Transverse colon (tissue), 4 donors: ENCODE measurements around the gene CAVIN4. TPM values are rescaled to one million over a fixed set of nuclear protein-coding genes. Genes with fewer than 3 reads are reported as not detected.

Source experiments
- DNase-seq: peaks from one replicate; pipeline ENCODE4 v3.0.0-alpha.2; 2019
- H3K27ac ChIP-seq, 4 donors: fragments of 200-600 bp; sonication (generic); 2 replicates each; pipeline ENCODE4 v1.5.1; 2016 to 2018; ENCODE audit warnings: inconsistent platforms in 4 of 4
- H3K27me3 ChIP-seq: fragments of 200-600 bp; sonication (generic); 2 replicates; pipeline ENCODE4 v1.5.1; 2017; ENCODE audit warnings: inconsistent platforms
- H3K36me3 ChIP-seq, 4 donors: fragments of 200-600 bp; sonication (generic); 2 replicates each; pipeline ENCODE4 v1.5.1; 2017 to 2019; ENCODE audit warnings: inconsistent platforms in 4 of 4
- H3K4me1 ChIP-seq, 4 donors: fragments of 200-600 bp; sonication (generic); 2 replicates each; pipeline ENCODE4 v1.5.1; 2017 to 2020; ENCODE audit warnings: inconsistent platforms in 4 of 4
- H3K4me3 ChIP-seq, 4 donors: fragments of 200-600 bp; sonication (generic); 1 replicate in 1 of 4; 2 replicates in 3 of 4; pipeline versions ENCODE4 v1.5.1 to v1.6.1; 2017 to 2019; ENCODE audit warnings: inconsistent platforms in 4 of 4
- H3K9me3 ChIP-seq, 2 donors: fragments of 200-600 bp; sonication (generic); 2 replicates each; pipeline ENCODE4 v1.5.1; 2017 to 2019; ENCODE audit warnings: inconsistent platforms in 2 of 2
- CTCF ChIP-seq, 5 experiments: fragments of 200-600 bp in 3 of 5; fragments of 450-650 bp in 2 of 5; sonication (generic) in 3 of 5; IDR thresholded peaks; 1 replicate in 2 of 5; 2 replicates in 3 of 5; pipeline ENCODE4 v1.5.1; 2016 to 2017; ENCODE audit warnings: antibody characterized with exemption in 5 of 5, inconsistent platforms in 3 of 5, mild to moderate bottlenecking in 2 of 5, moderate library complexity in 1 of 5
- EP300 ChIP-seq: sonication (generic); formaldehyde crosslinking; IDR thresholded peaks from one replicate; pipeline ENCODE4 v1.6.1; 2017; ENCODE audit warnings: antibody characterized with exemption, low read depth
- POLR2A ChIP-seq: fragments of 450-650 bp; IDR thresholded peaks from one replicate; pipeline ENCODE4 v1.6.1; 2016; ENCODE audit warnings: antibody characterized with exemption, mild to moderate bottlenecking, moderate library complexity
- POLR2AphosphoS5 ChIP-seq, 3 donors: sonication (generic); formaldehyde crosslinking; IDR thresholded peaks; one replicate each; pipeline ENCODE4 v1.6.1; 2016; ENCODE audit warnings: antibody characterized with exemption in 3 of 3
- WGBS, 2 donors: methylation state at CpG; one replicate each; pipeline ENCODE4 v1.1.5; 2018; ENCODE audit warnings: low coverage in 1 of 2; 5-methylcytosine and 5-hydroxymethylcytosine counted together
- in situ Hi-C, 4 donors: fragments of 200-750 bp; cut with MboI; loops; one replicate each; pipeline versions ENCODE4 v1.15.0 to v1.15.1; 2017; ENCODE audit warnings: low sequenced_read_pairs in 3 of 4, low pct_ligation_motif_present in 1 of 4, low pct_unique_long_range_greater_than_20kb in 1 of 4
- intact Hi-C: fragments of 100-400 bp; cut with DNase I; formaldehyde crosslinking; loops from one replicate; pipeline ENCODE4 v1.15.1; 2023; ENCODE audit warnings: low total_unique reads
- total RNA-seq, 4 donors: library from RNA; depleted of rRNA; stranded (reverse); fragments of >200 nt; gene quantifications; one replicate each; pipeline ENCODE4 v1.1.0, GENCODE V29; 2016

CAVIN4 gene
- total RNA-seq, 4 donors from 2014 or later, result 0.14 to 0.48 TPM; not detected in 2

- intact Hi-C loops (no loop called here), in situ Hi-C loops (loop anchor here in 2 of 4 donors (25.0 kb wide), 1 partner anchor 711 kb away; no protein-coding TSS in a partner anchor)
- DNase-seq, result peak; percentile 49
- TF ChIP-seq EP300 (no peak), CTCF (IDR thresholded peaks at IDR 0.05) (peak in 4 of 5 experiments; percentile 38 to 51 (median 47)), POLR2AphosphoS5 (IDR thresholded peaks at IDR 0.05) (no peak), POLR2A (no peak)
- Histone ChIP-seq H3K27me3 (no peaks in the 10 kb centered on the region), H3K4me1 (peaks cover 0 to 8% (median 5%) of the 10 kb centered on the region in 4 donors), H3K27ac (no peak overlapping the region), H3K9me3 (no peaks in the 10 kb centered on the region), H3K36me3 (no peaks in the 10 kb centered on the region), H3K4me3 (no peak overlapping the region)
These were observed 23.3 kb downstream of the CAVIN4 start for GRCh38 chr9:100601216-100601615.

DNA sequence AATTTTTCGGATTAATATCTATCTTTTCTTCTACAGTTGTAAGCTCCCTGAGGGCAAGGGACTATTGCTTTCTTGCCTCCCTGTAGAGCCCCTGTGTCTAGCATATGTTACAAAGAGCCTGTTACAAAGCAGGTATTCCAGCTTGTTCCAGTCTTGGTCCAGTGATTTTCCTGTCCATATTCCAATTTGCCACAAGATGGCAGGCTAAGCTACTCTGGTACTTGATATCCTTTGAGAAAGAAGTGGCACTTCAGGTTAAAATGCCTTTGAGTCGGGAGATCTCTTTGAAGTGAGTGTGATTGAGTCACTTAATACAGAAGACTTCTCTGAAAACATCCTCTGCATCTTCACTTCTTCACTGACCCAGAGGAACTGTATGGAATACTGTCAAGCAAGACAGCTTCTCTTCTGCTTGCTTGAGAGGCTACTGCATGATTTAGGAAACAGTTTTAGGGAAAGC, 24.5 kb downstream of the CAVIN4 start:
- Histone ChIP-seq H3K4me1 (peaks cover 0 to 8% (median 5%) of the 10 kb centered on the region in 4 donors), H3K27ac (no peak overlapping the region), H3K27me3 (no peaks in the 10 kb centered on the region), H3K36me3 (no peaks in the 10 kb centered on the region), H3K4me3 (no peak overlapping the region), H3K9me3 (no peaks in the 10 kb centered on the region)
- in situ Hi-C loops (loop anchor here in 2 of 4 donors (25.0 kb wide), 1 partner anchor 710 kb away; no protein-coding TSS in a partner anchor), intact Hi-C loops (no loop called here)
- TF ChIP-seq POLR2AphosphoS5 (IDR thresholded peaks at IDR 0.05) (no peak), EP300 (no peak), CTCF (IDR thresholded peaks at IDR 0.05) (peak; percentile 32 to 46 (median 44)), POLR2A (no peak)
- no peak for DNase-seq
- WGBS, 2 donors, result 36 to 50% methylated on average over 2 of the region's 2 CpGs

- 64 to 80% methylated on average over 1 of the region's 1 CpG for WGBS, 2 donors
- intact Hi-C loops, result no loop called here
- H3K4me1 ChIP-seq, result no peaks in the 10 kb centered on the region
These were observed 27.5 kb downstream of the CAVIN4 start for GRCh38 chr9:100605405-100605804.

DNA sequence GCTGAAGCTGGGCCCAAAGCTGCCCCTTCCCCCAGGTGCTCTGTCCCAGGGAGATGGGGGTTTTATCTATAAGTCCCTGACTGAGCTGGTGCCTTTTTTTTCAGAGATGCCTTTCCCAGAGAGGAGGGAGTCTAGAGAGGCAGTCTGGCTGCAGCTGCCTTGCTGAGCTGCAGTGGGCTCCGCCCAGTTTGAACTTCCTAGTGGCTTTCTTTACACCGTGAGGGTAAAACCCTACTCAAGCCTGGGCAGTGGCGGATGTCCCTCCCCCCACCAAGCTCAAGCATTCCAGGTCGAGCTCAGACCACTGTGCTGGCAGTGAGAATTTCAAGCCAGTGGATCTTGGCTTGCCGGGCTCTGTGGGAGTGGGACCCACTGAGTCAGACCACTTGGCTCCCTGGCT, 41.3 kb downstream of the CAVIN4 start:
- H3K4me1 ChIP-seq, result no peaks in the 10 kb centered on the region
- 82% methylated on average over 5 of the region's 5 CpGs; no CpG with 5 or more reads in 1 of the 2 donors for WGBS, 2 donors
- TF ChIP-seq CTCF (IDR thresholded peaks at IDR 0.05) (no peak), POLR2A (no peak), POLR2AphosphoS5 (IDR thresholded peaks at IDR 0.05) (no peak), EP300 (no peak)

More at GRCh38 chr9:100605405-100605804, 27.5 kb downstream of the CAVIN4 start:
- no peaks in the 10 kb centered on the region for H3K27me3 ChIP-seq
- no peak overlapping the region for H3K27ac ChIP-seq
- H3K36me3 ChIP-seq, result no peaks in the 10 kb centered on the region
- in situ Hi-C loops, result loop anchor here in 2 of 4 donors (25.0 kb wide), 1 partner anchor 707 kb away; no protein-coding TSS in a partner anchor
- TF ChIP-seq POLR2A (no peak), CTCF (IDR thresholded peaks at IDR 0.05) (no peak), POLR2AphosphoS5 (IDR thresholded peaks at IDR 0.05) (no peak), EP300 (no peak)
- H3K9me3 ChIP-seq, result no peaks in the 10 kb centered on the region
- DNase-seq, result no peak
- H3K4me3 ChIP-seq, result no peak overlapping the region

More for the DNA sequence above, 41.3 kb downstream of the CAVIN4 start:
- H3K27ac ChIP-seq, result no peak overlapping the region
- H3K27me3 ChIP-seq, result no peaks in the 10 kb centered on the region
- in situ Hi-C loops, result loop anchor here in 2 of 4 donors (25.0 kb wide), 1 partner anchor 693 kb away; no protein-coding TSS in a partner anchor
- no peaks in the 10 kb centered on the region for H3K36me3 ChIP-seq
- no peak for DNase-seq
- no peak overlapping the region for H3K4me3 ChIP-seq
- intact Hi-C loops, result no loop called here
- H3K9me3 ChIP-seq, result peaks cover 0 to 8% of the 10 kb centered on the region in 2 donors
